ENCODE data around the gene ECHDC1. TPM values are rescaled to one million over a fixed set of nuclear protein-coding genes. Genes with fewer than 3 reads are reported as not detected.

Gene ECHDC1
- total RNA-seq, 1 experiment from 2014 or later = 47.2 TPM

GRCh38 chr6:127305741-127306140, 37.7 kb downstream of the ECHDC1 start:
- intact Hi-C loops (cut with micrococcal nuclease) = no loop called here
- TF ChIP-seq EGR1 (IDR thresholded peaks at IDR 0.05; ENCODE audit: low read depth) = no peak
- no peak for TF ChIP-seq ELF1 (IDR thresholded peaks at IDR 0.05; ENCODE audit: borderline replicate concordance, low read depth)
- no peak for TF ChIP-seq EZH2 (IDR thresholded peaks at IDR 0.05)
- TF ChIP-seq FOSL1 (IDR thresholded peaks at IDR 0.05; ENCODE audit: low read depth) = no peak
- TF ChIP-seq POLR2AphosphoS5 (IDR thresholded peaks at IDR 0.05; ENCODE audit: low read depth, low read length) = no peak
- RAD21 ChIA-PET (ENCODE audit: low non-redundant PET in 1 of 2, low total read pairs in 2 of 2, uncharacterized antibody in 2 of 2, unreplicated experiment in 2 of 2) = no interaction called here
- POLR2A ChIA-PET = no interaction called here
- Histone ChIP-seq H4K20me1 (ENCODE audit: insufficient read depth) (0 out of 2 replicates have a peak, but pooled peaks cover 3% of the 10 kb centered on the region), H3K36me3 (ENCODE audit: control insufficient read depth in 1 of 2, insufficient read depth in 2 of 2, low read length in 2 of 2) (no peaks in the 10 kb centered on the region; a peak in 1 of 4 replicates), H3K9ac (ENCODE audit: low read length) (no peak overlapping the region), H3K4me1 (ENCODE audit: control insufficient read depth in 1 of 2, insufficient read depth in 2 of 2, low read length in 2 of 2) (no peaks in the 10 kb centered on the region), H3K27ac (ENCODE audit: low read depth, low read length) (no peak overlapping the region), H2AFZ (ENCODE audit: low read depth, low read length, poor library complexity, severe bottlenecking) (no peak overlapping the region), H3K9me3 (ENCODE audit: control insufficient read depth in 1 of 2, insufficient read depth in 1 of 2, low read depth in 1 of 2, low read length in 2 of 2) (no peaks in the 10 kb centered on the region), H3K4me2 (ENCODE audit: low read length) (no peak overlapping the region), H3K4me3 (replicated peaks in 1 of 2; ENCODE audit: low read depth in 1 of 2, low read length in 2 of 2) (no peak overlapping the region), H3K27me3 (ENCODE audit: insufficient read depth, low read length) (no peaks in the 10 kb centered on the region), H3K79me2 (ENCODE audit: insufficient read depth, low read length) (peaks cover 78% of the 10 kb centered on the region), H3K9me2 (ENCODE audit: insufficient read depth) (no peaks in the 10 kb centered on the region)
- ATAC-seq = no peak
- CTCF ChIA-PET = no interaction called here
- no TSS peak for BruUV-seq (replicated peaks)
- DNase-seq (ENCODE audit: low read depth, low spot score) = no peak

- no peaks in the 10 kb centered on the region for H3K9me3 ChIP-seq (ENCODE audit: control insufficient read depth in 1 of 2, insufficient read depth in 1 of 2, low read depth in 1 of 2, low read length in 2 of 2)
- H3K36me3 ChIP-seq (ENCODE audit: control insufficient read depth in 1 of 2, insufficient read depth in 2 of 2, low read length in 2 of 2) = no peaks in the 10 kb centered on the region
- ChIA-PET CTCF (interaction anchor here (1.0 to 2.7 kb wide), 6 partner anchors 10 to 235 kb away, joined by 3 to 24 read pairs (median 4); partner anchors contain the start of gene KIAA0408), RAD21 (ENCODE audit: low non-redundant PET in 1 of 2, low total read pairs in 2 of 2, uncharacterized antibody in 2 of 2, unreplicated experiment in 2 of 2) (no interaction called here), POLR2A (no interaction called here)
- no peak overlapping the region for H3K4me3 ChIP-seq (replicated peaks in 1 of 2; ENCODE audit: low read depth in 1 of 2, low read length in 2 of 2)
- 0 out of 2 replicates have a peak, but pooled peaks cover 3% of the 10 kb centered on the region for H4K20me1 ChIP-seq (ENCODE audit: insufficient read depth)
- no peaks in the 10 kb centered on the region for H3K4me1 ChIP-seq (ENCODE audit: control insufficient read depth in 1 of 2, insufficient read depth in 2 of 2, low read length in 2 of 2)
- no TSS peak for BruUV-seq (replicated peaks)
- no peak overlapping the region for H3K9ac ChIP-seq (ENCODE audit: low read length)
- peak; percentile 25 for ATAC-seq
- intact Hi-C loops (cut with micrococcal nuclease) = no loop called here
- no peak overlapping the region for H3K27ac ChIP-seq (ENCODE audit: low read depth, low read length)
- no peak for TF ChIP-seq ATF3 (IDR thresholded peaks at IDR 0.05)
- no peak for TF ChIP-seq EZH2 (IDR thresholded peaks at IDR 0.05)
- TF ChIP-seq EZH2phosphoT487 (IDR thresholded peaks at IDR 0.05; ENCODE audit: borderline replicate concordance) = no peak
- TF ChIP-seq ELF1 (IDR thresholded peaks at IDR 0.05; ENCODE audit: borderline replicate concordance, low read depth) = no peak
- no peak for TF ChIP-seq FOSL1 (IDR thresholded peaks at IDR 0.05; ENCODE audit: low read depth)
- no peak for TF ChIP-seq TCF7L2 (IDR thresholded peaks at IDR 0.05; ENCODE audit: borderline replicate concordance, extremely low read depth, insufficient read depth, insufficient read length)
- TF ChIP-seq RAD21 (IDR thresholded peaks at IDR 0.05; ENCODE audit: low read depth) = no peak
- no peak for TF ChIP-seq EGR1 (IDR thresholded peaks at IDR 0.05; ENCODE audit: low read depth)
- TF ChIP-seq ZBTB33 (IDR thresholded peaks at IDR 0.05; ENCODE audit: extremely low read depth, insufficient replicate concordance, low read length) = no peak
- no peak for TF ChIP-seq POLR2AphosphoS5 (IDR thresholded peaks at IDR 0.05; ENCODE audit: low read depth, low read length)
- no peak for TF ChIP-seq SRF (IDR thresholded peaks at IDR 0.05; ENCODE audit: low read depth)
- TF ChIP-seq CTCF (IDR thresholded peaks at IDR 0.05 in 2 of 3, conservative IDR thresholded peaks at IDR 0.05 in 1 of 3; ENCODE audit: borderline replicate concordance in 1 of 3, insufficient read depth in 1 of 3, low read depth in 2 of 3, low read length in 2 of 3) = no peak
- DNase-seq (ENCODE audit: low read depth, low spot score) = no peak
- H3K79me2 ChIP-seq (ENCODE audit: insufficient read depth, low read length) = peaks cover 61% of the 10 kb centered on the region
- H3K9me2 ChIP-seq (ENCODE audit: insufficient read depth) = no peaks in the 10 kb centered on the region
- no peak overlapping the region for H3K4me2 ChIP-seq (ENCODE audit: low read length)
- H2AFZ ChIP-seq (ENCODE audit: low read depth, low read length, poor library complexity, severe bottlenecking) = no peak overlapping the region
- H3K27me3 ChIP-seq (ENCODE audit: insufficient read depth, low read length) = no peaks in the 10 kb centered on the region
Measured at GRCh38 chr6:127303917-127304316, 39.5 kb downstream of the ECHDC1 start.

Measured in HCT116 (cell line).